Muscle layer of colon (tissue), 2 donors: ENCODE data around the gene TXNDC12.
A peak's percentile ranks its signal among the peaks of the same experiment; 100 is the strongest.
"Not testable (repeated sequence)": the region's sequence is repeated elsewhere in the genome, so short reads cannot be mapped to it uniquely, and the experiment has no call there.

Source experiments
- H3K27ac ChIP-seq: one replicate; pipeline ENCODE4 v1.7.0; 2013; ENCODE audit warnings: low read depth, mild to moderate bottlenecking, low read length, moderate library complexity
- H3K27me3 ChIP-seq, 2 donors: one replicate each; pipeline ENCODE4 v1.7.0; 2013; ENCODE audit warnings: low read length in 2 of 2, mild to moderate bottlenecking in 2 of 2; ENCODE audit not compliant: insufficient read depth in 2 of 2, control insufficient read depth in 1 of 2
- H3K36me3 ChIP-seq: one replicate; pipeline ENCODE4 v1.7.0; 2013; ENCODE audit warnings: mild to moderate bottlenecking, low read length; ENCODE audit not compliant: insufficient read depth
- H3K4me1 ChIP-seq: one replicate; pipeline ENCODE4 v1.7.0; 2013; ENCODE audit warnings: mild to moderate bottlenecking, low read length; ENCODE audit not compliant: insufficient read depth
- H3K4me3 ChIP-seq, 2 donors: one replicate each; pipeline ENCODE4 v1.7.0; 2013; ENCODE audit warnings: low read length in 2 of 2, low read depth in 1 of 2, mild to moderate bottlenecking in 1 of 2, moderate library complexity in 1 of 2
- H3K9ac ChIP-seq: one replicate; pipeline ENCODE4 v1.7.0; 2013; ENCODE audit warnings: low read length
- H3K9me3 ChIP-seq: one replicate; pipeline ENCODE4 v1.7.0; 2013; ENCODE audit warnings: mild to moderate bottlenecking, low read length
- donor health status: abdominal sarcoma.
- donor health status: Adenocarcinoma of cecum.

The TXNDC12 gene

DNA sequence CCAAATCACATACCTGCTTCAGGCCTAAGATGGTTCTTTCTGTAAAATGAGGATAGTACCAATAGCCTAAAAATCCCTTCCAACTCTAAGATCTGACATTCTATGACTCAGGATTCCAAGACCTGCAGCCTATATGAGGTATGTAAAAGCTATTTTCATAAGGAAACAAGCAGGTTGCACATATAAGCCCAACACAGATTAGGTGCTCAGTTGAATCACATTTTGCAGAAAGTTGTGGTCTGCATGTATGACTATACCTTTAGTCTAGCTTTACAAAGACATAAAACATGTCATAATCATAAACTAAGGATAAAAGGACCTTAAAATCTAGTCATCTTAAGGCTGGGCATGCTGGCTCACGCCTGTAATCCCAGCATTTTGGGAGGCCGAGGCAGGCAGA is 28.7 kb downstream of the TXNDC12 start:
- Histone ChIP-seq H3K4me1 (peaks cover 5% of the 10 kb centered on the region), H3K9me3 (no peaks in the 10 kb centered on the region), H3K9ac (no peak overlapping the region), H3K36me3 (peaks cover 32% of the 10 kb centered on the region), H3K27me3 (no peaks in the 10 kb centered on the region), H3K27ac (no peak overlapping the region), H3K4me3 (no peak overlapping the region)

DNA sequence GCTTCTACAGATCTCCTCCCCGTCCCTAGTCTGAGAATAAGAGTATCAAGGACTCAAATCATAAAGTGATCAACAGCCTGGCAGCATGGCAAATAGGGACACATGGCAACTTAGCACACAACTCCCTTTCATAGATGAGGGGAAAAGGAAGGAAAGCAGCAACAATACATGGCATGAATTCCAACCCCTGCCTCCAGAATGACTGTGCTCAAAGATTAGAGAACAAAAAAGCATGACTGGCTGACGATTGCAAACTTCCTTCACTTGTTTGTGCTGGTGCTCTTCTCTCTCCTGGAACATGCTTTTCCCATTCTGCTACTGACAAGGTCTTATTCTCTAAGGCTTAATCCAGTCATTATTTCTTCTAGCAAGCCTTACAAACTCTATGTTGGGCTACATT is 32.9 kb downstream of the TXNDC12 start:
- no peaks in the 10 kb centered on the region for H3K27me3 ChIP-seq
- H3K4me3 ChIP-seq = no peak overlapping the region
- no peaks in the 10 kb centered on the region for H3K4me1 ChIP-seq
- H3K36me3 ChIP-seq = peaks cover 39% of the 10 kb centered on the region
- H3K9ac ChIP-seq = no peak overlapping the region
- H3K9me3 ChIP-seq = no peaks in the 10 kb centered on the region
- no peak overlapping the region for H3K27ac ChIP-seq

DNA sequence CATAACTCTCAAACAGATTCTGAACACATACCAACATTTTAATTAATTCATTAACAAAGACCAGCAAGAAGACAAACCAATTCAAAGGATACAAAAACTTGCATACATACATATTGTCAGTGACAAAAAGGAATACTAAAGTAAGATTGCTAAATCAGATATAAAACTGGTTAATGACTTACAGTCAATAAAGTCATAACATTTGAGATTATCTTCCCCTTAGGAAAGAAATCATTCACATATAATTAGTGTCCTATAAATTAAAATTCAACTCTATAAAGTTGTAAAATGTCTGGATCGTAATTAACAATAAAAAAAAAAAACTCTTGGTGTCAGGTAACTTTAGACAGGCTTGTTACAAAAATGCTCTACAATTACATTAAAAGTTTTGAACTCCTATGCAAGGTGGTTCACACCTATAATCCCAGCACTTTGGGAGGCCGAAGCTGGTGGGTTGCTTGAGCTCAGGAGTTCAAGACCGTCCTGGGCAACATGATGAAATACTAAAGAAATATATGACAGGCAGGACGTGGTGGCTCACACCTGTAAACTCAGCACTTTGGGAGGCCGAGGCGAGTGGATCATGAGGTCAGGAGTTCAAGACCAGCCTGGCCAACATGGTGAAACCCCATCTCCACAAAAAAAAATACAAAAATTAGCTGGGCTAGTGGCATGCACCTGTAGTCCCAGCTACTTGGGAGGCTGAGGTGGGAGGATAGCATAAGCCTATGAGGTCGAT is 46.8 kb downstream of the TXNDC12 start:
- no peaks in the 10 kb centered on the region for H3K4me1 ChIP-seq
- H3K36me3 ChIP-seq = no peaks in the 10 kb centered on the region
- H3K9me3 ChIP-seq = no peaks in the 10 kb centered on the region
- no peak overlapping the region for H3K4me3 ChIP-seq
- no peak overlapping the region for H3K9ac ChIP-seq
- no peak overlapping the region for H3K27ac ChIP-seq
- no peaks in the 10 kb centered on the region for H3K27me3 ChIP-seq

DNA sequence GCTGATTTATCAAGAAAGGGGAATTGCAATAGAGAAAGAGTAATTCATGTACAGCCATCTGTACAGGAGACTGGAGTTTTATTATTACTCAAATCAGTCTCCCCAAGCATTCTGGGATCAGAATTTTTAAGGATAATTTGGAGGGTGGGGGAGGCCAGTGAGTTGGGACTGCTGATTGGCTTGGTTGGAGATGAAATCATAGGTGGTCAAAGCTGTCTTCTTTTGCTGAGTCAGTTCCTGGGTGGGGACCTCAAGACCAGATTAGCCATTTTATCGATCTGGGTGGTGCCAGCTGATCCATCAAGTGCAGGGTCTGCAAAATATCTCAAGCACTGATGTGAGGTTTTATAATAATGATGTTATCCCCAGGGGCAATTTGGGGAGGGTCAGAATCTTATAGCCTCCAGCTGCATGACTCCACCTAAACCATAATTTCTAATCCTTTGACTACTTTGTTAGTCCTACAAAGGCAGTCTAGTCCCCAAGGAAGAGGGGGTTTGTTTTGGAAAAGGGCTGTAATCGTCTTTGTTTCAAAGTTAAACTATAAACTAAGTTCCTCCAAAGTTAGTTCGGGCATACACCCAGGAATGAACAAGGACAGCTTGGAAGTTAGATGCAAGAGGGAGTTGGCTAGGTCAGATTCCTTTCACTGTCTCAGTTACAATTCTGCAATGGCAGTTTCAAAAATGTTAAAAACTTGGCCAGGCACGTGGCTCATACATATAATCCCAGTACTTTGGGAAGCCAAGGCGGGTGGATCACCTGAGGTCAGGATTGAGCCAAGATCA is 47.6 kb downstream of the TXNDC12 start:
- H3K9me3 ChIP-seq = no peaks in the 10 kb centered on the region
- H3K27me3 ChIP-seq = no peaks in the 10 kb centered on the region
- H3K36me3 ChIP-seq = no peaks in the 10 kb centered on the region
- no peak overlapping the region for H3K27ac ChIP-seq
- no peak overlapping the region for H3K9ac ChIP-seq
- no peaks in the 10 kb centered on the region for H3K4me1 ChIP-seq
- H3K4me3 ChIP-seq = no peak overlapping the region

DNA sequence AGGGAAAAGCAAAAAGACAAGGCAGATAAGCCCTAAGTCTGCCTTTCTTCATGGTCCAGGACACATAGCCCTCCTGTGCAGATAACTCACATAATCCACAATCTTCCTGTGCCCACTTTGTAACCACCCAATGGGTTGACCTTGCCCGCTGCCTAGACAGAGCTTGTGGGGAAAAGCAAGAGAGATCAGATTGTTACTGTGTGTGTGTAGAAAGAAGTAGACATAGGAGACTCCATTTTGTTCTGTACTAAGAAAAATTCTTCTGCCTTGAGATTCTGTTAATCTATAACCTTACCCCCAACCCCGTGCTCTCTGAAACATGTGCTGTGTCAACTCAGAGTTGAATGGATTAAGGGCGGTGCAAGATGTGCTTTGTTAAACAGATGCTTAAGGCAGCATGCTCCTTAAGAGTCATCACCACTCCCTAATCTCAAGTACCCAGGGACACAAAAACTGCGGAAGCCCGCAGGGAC is 48.9 kb downstream of the TXNDC12 start:
- H3K4me1 ChIP-seq, H3K27ac ChIP-seq, H3K36me3 ChIP-seq, H3K9ac ChIP-seq, H3K9me3 ChIP-seq, H3K4me3 ChIP-seq, H3K27me3 ChIP-seq: not testable (repeated sequence)

DNA sequence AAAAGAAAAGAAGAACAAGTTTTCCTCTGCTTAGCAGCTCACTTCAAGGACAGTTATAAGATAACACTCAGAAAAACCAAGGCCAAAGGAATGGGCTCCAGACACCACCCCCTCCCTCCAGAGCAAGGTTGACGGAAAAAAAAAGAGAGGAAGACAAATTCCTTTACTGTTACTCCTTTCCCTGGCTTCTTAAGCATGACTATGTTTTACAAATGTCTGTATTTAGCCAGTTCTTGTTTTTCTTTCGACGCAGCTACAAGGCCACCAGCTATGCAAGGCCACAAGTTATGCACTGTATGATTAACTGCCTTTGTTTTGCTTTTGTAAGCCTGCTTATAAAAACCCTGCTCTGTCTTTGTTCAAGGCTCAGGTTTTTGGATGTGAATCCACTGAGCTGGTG is 49.4 kb downstream of the TXNDC12 start:
- H3K27ac ChIP-seq, H3K36me3 ChIP-seq, H3K9me3 ChIP-seq, H3K4me3 ChIP-seq, H3K27me3 ChIP-seq, H3K4me1 ChIP-seq, H3K9ac ChIP-seq: not testable (repeated sequence)

DNA sequence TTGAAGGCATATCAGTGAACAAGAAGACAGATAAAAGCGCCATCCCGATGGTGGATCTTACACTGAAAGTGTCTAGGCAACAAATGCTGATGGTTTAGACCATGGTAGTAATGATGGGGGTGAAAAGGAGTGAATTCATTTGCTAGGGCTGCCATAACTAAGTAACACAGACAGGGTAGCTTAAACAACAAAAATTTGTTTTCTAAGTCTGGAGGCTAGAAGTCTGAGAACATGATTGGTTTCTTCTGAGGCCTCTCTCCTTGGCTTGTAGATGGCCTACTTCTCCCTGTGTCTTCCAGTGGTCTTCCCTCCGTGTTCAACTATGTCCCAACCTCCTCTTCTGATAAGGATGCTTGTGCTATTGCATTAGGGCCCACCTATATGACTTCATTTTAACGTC is 51.1 kb downstream of the TXNDC12 start:
- H3K36me3 ChIP-seq = no peaks in the 10 kb centered on the region
- no peak overlapping the region for H3K9ac ChIP-seq
- no peaks in the 10 kb centered on the region for H3K4me1 ChIP-seq

DNA sequence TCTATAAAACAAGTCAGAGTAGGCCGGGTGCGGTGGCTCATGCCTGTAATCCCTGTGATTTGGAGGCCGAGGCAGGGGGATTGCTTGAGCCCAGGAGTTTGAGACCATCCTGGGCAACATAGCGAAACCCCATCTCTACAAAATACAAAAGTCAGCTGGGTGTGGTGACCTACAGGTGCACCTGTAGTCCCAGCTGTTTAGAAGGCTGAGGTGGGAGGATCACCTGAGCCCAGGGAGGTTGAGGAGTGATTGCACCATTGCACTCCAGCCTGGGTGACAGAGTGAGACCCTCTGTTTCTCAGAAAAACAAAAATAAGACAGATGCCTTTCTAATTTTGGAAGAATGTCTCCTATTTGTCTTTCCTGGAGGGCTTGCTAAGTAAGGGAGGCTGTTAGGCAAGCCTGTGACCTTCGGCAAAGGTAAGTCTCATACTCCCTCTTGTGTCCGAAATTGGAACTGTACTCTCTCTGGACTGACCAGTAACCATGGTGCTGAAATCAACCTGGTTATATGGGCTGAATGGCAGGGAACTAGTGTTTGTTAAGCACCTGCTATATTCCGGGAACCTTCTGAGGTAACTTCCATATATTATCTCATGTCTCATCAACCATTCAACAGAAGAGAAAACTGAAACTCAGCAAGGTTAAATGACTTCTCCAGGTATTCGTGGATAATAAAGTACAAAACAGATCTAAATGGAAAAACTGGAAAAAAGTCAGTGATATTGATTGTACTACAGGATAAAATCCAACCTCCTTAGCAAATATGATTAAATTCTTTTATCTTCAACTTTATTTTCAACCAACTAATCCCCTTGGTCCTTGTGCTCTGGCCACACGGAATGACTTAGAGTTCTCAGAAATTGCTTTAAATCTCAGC is 52.7 kb downstream of the TXNDC12 start:
- Histone ChIP-seq H3K4me1 (no peaks in the 10 kb centered on the region), H3K9me3 (no peaks in the 10 kb centered on the region), H3K27ac (no peak overlapping the region), H3K4me3 (no peak overlapping the region), H3K9ac (no peak overlapping the region), H3K27me3 (no peaks in the 10 kb centered on the region), H3K36me3 (no peaks in the 10 kb centered on the region)

More for the DNA sequence above, 51.1 kb downstream of the TXNDC12 start:
- H3K4me3 ChIP-seq = no peak overlapping the region
- no peak overlapping the region for H3K27ac ChIP-seq
- no peaks in the 10 kb centered on the region for H3K9me3 ChIP-seq
- H3K27me3 ChIP-seq = no peaks in the 10 kb centered on the region

DNA sequence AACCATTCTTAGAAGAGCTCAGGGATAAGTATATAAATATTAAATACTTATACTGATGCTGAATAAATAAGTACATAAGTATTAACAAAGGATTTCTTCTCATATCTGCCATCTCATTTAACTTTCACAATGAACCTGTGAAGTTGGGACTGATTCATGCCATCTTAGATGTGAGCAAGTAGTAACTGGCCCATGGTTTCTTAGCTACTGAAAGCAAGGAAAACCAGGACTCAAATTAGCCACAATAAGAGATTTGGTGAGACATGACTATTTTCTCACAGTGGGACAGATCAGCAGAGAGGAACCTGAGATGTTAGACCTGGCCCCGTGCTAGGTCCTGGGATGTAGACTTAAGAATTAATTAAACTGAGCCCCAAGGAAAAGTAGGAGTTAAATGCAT is 56.3 kb downstream of the TXNDC12 start:
- Histone ChIP-seq H3K27me3 (no peaks in the 10 kb centered on the region), H3K4me3 (no peak overlapping the region), H3K9me3 (no peaks in the 10 kb centered on the region), H3K9ac (no peak overlapping the region), H3K4me1 (no peaks in the 10 kb centered on the region), H3K36me3 (no peaks in the 10 kb centered on the region), H3K27ac (no peak overlapping the region)

DNA sequence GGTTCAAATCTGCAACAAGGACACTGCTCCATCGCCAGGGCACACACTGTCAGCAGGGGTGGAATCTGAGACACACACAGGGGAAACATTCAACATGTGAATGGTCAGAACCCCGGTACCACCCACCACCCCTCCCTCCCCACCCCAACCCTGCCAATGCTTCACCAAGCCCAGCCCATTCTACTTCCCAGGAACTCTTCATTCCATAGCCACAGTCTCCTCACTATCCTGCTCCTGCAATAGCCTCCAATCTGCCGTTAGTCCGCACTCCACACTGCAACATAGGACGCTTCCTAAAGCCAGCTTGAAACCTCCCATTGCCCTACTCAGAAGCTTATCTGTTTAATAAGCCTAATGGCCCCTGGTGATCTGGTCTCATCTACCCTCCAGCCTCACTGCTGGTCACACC is 57.0 kb downstream of the TXNDC12 start:
- Histone ChIP-seq H3K27ac (no peak overlapping the region), H3K9ac (no peak overlapping the region), H3K4me1 (no peaks in the 10 kb centered on the region), H3K9me3 (no peaks in the 10 kb centered on the region), H3K36me3 (no peaks in the 10 kb centered on the region), H3K4me3 (no peak overlapping the region), H3K27me3 (no peaks in the 10 kb centered on the region)

DNA sequence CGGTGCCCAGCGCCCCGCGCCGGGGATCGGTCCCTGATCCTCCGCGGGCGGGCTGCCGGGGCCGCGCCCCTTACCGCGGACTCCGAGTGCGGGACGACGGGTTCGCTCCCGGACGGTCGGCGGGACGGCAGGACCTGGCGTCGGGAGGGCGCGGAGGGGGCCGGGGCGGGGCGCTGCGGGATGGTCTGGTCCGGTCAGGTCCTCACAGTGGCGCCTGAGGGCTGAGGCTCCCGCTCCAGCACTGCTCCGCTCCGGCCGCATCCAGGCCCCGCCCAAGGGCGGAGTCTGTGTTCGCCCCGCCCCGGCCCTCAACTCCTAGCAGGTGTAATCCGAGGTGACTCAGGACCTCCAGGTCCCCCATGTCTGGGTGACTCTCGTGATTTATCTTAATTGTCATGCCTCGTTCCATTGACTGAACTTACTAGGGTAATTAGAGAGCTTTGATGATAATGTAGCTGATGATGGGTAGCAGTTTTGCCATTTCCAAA is 64.5 kb downstream of the TXNDC12 start, which contains the start of gene RAB3B:
RAB3B (minus strand) TSS at position 223 of the 488 bp plus-strand sequence. CDS start 13,583 bp downstream, outside the sequence.
- peaks cover 19 to 24% of the 10 kb centered on the region in 2 donors for H3K27me3 ChIP-seq
- H3K9ac ChIP-seq = no peak within 1 kb of the TSS
- no peaks in the 10 kb centered on the region for H3K4me1 ChIP-seq
- no peaks in the 10 kb centered on the region for H3K9me3 ChIP-seq
- no peaks in the 10 kb centered on the region for H3K36me3 ChIP-seq
- no peak within 1 kb of the TSS for H3K27ac ChIP-seq
- peak within 1 kb of the TSS in 1 of 2 donors; percentile 29 for H3K4me3 ChIP-seq
